ENCODE results near the gene PCDHGB5. TPM values are rescaled to one million over a fixed set of nuclear protein-coding genes. Genes with fewer than 3 reads are reported as not detected.
"Not testable (repeated sequence)": the region's sequence is repeated elsewhere in the genome, so short reads cannot be mapped to it uniquely, and the experiment has no call there.

Gene PCDHGB5
- total RNA-seq, 2 donors from 2014 or later, result 3.4 to 4.0 TPM

GRCh38 chr5:141374627-141375026, 23.1 kb upstream of the PCDHGB5 start:
- DNase-seq, result no peak
- ATAC-seq, result no peak
- intact Hi-C loops (cut with DNase I, micrococcal nuclease), result no loop called here

DNA sequence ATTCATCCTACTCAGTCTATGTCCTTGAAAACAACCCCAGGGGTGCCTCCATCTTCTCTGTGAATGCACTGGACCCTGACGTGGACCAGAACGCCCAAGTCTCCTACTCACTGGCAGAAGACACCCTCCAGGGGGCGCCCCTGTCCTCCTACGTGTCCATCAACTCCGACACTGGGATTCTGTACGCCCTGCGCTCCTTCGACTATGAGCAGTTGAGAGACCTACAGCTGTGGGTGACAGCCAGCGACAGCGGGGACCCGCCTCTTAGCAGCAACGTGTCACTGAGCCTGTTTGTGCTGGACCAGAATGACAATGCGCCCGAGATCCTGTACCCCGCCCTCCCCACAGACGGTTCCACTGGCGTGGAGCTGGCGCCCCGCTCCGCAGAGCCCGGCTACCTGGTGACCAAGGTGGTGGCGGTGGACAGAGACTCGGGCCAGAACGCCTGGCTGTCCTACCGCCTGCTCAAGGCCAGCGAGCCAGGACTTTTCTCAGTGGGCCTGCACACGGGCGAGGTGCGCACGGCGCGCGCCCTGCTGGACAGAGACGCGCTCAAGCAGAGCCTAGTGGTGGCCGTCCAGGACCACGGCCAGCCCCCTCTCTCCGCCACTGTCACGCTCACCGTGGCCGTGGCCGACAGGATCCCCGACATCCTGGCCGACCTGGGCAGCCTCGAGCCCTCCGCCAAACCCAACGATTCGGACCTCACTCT, 22.1 kb upstream of the PCDHGB5 start:
- intact Hi-C loops (cut with DNase I, micrococcal nuclease); ATAC-seq; DNase-seq: not testable (repeated sequence)

DNA sequence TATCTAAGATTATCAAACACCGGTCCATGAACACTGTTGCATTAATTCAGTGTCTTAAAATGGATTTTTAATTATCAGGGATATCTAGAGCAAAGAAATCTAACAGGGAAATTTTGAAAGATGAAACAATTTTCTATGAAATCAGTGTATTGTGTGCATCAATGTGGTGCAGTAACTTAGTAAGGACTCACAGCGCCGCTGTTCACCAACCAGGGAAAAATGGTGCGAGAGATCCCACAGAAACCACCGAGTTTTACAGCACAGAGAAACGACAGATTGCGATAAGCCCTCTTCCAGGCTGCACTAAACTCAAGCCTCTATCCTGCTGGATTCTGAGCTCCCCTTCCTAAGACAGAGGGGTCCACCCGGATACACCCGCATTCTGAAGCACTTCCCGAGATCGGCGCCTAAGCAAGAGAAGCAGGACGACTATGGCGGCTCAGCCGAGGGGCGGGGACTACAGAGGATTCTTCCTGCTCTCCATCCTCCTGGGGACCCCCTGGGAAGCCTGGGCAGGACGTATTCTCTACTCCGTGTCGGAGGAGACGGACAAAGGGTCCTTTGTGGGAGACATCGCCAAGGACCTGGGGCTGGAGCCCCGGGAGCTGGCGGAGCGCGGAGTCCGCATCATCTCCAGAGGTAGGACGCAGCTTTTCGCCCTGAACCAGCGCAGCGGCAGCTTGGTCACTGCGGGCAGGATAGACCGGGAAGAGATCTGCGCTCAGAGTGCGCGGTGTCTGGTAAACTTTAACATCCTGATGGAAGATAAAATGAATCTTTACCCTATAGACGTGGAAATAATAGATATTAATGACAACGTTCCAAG, 15.1 kb upstream of the PCDHGB5 start, which contains the start of gene PCDHGA7:
Gene PCDHGA7 (plus strand): TSS at position 274 of the 826 bp plus-strand sequence. CDS start 158 bp downstream, at position 432.
- no peak for ATAC-seq
- peak in 1 of 2 donors; percentile 17 for DNase-seq
- intact Hi-C loops (cut with DNase I, micrococcal nuclease), result no loop called here

DNA sequence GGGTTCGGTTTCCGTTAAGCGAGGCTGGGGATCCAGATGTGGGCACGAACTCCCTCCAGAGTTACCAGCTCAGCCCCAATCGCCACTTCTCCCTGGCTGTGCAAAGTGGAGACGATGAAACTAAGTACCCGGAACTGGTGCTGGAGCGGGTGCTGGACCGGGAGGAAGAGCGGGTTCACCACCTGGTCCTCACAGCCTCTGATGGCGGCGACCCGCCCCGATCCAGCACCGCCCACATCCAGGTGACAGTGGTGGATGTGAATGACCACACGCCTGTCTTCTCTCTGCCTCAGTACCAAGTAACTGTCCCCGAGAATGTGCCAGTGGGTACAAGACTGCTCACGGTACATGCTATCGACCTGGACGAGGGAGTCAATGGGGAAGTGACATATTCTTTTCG, 14.4 kb upstream of the PCDHGB5 start:
- intact Hi-C loops (cut with DNase I, micrococcal nuclease), result no loop called here
- ATAC-seq (no peak), DNase-seq (peak in 1 of 2 donors; percentile 9)

- intact Hi-C loops (cut with DNase I, micrococcal nuclease), result no loop called here
- ATAC-seq, result no peak
- peak in 1 of 2 donors; percentile 17 for DNase-seq
These were observed 13.1 kb upstream of the PCDHGB5 start for GRCh38 chr5:141384471-141385267.

- intact Hi-C loops (cut with DNase I, micrococcal nuclease); DNase-seq: not testable (repeated sequence)
- peak; percentile 64 for ATAC-seq
These were observed 10.0 kb upstream of the PCDHGB5 start, which contains the start of gene PCDHGB4 for GRCh38 chr5:141387557-141388311. Gene PCDHGB4 (plus strand): TSS chr5:141387698. CDS start chr5:141387885, 187 bp downstream.

GRCh38 chr5:141388661-141389060, 9.1 kb upstream of the PCDHGB5 start:
- no peak for ATAC-seq
- intact Hi-C loops (cut with DNase I, micrococcal nuclease), result no loop called here
- DNase-seq, result no peak

- intact Hi-C loops (cut with DNase I, micrococcal nuclease), result loop anchor here in 1 of 2 donors (10.0 kb wide), 1 partner anchor 45 kb away; the partner anchor contains the start of gene PCDHGA3
- ATAC-seq (no peak), DNase-seq (no peak)
These were observed 8.3 kb upstream of the PCDHGB5 start for GRCh38 chr5:141389153-141390042.

- no peak for ATAC-seq
- intact Hi-C loops (cut with DNase I, micrococcal nuclease), result loop anchor here in 1 of 2 donors (10.0 kb wide), 1 partner anchor 48 kb away; the partner anchor contains the start of gene PCDHGA3
- no peak for DNase-seq
These were observed 5.1 kb upstream of the PCDHGB5 start, which contains the start of gene PCDHGA8 for GRCh38 chr5:141392429-141393198. Gene PCDHGA8 (plus strand): TSS chr5:141392633. CDS start chr5:141392814, 181 bp downstream.

DNA sequence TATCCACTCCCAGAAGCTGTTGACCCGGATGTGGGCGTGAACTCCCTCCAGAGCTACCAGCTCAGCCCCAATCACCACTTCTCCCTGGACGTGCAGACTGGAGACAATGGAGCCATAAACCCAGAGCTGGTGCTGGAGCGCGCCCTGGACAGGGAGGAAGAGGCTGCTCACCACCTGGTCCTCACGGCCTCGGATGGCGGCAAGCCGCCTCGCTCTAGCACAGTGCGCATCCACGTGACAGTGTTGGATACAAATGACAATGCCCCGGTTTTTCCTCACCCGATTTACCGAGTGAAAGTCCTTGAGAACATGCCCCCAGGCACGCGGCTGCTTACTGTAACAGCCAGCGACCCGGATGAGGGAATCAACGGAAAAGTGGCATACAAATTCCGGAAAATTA, 4.5 kb upstream of the PCDHGB5 start:
- no peak for ATAC-seq
- DNase-seq, result no peak
- intact Hi-C loops (cut with DNase I, micrococcal nuclease), result loop anchor here in 1 of 2 donors (10.0 kb wide), 1 partner anchor 48 kb away; the partner anchor contains the start of gene PCDHGA3

GRCh38 chr5:141394401-141395187, 3.2 kb upstream of the PCDHGB5 start:
- DNase-seq, ATAC-seq: not testable (repeated sequence)
- intact Hi-C loops (cut with DNase I, micrococcal nuclease), result loop anchor here in 1 of 2 donors (10.0 kb wide), 1 partner anchor 50 kb away; the partner anchor contains the start of gene PCDHGA3

DNA sequence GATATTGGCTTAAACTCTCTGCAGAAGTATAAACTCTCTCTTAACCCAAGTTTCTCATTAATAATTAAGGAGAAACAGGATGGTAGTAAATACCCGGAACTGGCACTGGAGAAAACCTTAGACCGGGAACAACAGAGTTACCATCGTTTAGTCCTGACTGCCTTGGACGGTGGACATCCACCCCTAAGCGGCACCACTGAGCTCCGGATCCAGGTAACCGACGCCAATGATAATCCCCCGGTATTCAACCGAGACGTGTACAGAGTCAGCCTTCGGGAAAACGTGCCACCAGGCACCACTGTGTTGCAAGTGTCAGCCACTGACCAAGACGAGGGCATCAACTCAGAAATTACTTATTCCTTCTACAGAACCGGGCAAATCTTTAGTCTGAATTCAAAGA, 861 bp downstream of the PCDHGB5 start:
- intact Hi-C loops (cut with DNase I, micrococcal nuclease), result loop anchor here in 1 of 2 donors (10.0 kb wide), 1 partner anchor 54 kb away; the partner anchor contains the start of gene PCDHGA3
- no peak for ATAC-seq
- no peak for DNase-seq

- no peak for DNase-seq
- no peak for ATAC-seq
- intact Hi-C loops (cut with DNase I, micrococcal nuclease), result loop anchor here in 1 of 2 donors (10.0 kb wide), 1 partner anchor 55 kb away; the partner anchor contains the start of gene PCDHGA3
These were observed 2.0 kb downstream of the PCDHGB5 start for GRCh38 chr5:141399555-141400258.

- intact Hi-C loops (cut with DNase I, micrococcal nuclease), result no loop called here
- peak; percentile 51 for ATAC-seq
- no peak for DNase-seq
These were observed 5.0 kb downstream of the PCDHGB5 start, which contains the start of gene PCDHGA9 for GRCh38 chr5:141402553-141403243. Gene PCDHGA9 (plus strand): TSS chr5:141402778. CDS start chr5:141402953, 175 bp downstream.

Data from left colon (tissue), 2 donors.